ENCODE measurements around the gene UGT1A5. TPM values are rescaled to one million over a fixed set of nuclear protein-coding genes. Genes with fewer than 3 reads are reported as not detected.

UGT1A5 gene
- polyA plus RNA-seq, 1 of the 3 experiments (the other 2 are of a cell fraction): not detected

- Histone ChIP-seq H3K27me3 (ENCODE audit: insufficient read depth) (no peaks in the 10 kb centered on the region), H3K27ac (ENCODE audit: low read depth in 2 of 2, low read length in 1 of 2) (no peak overlapping the region), H3K4me3 (ENCODE audit: low read depth in 2 of 2, low read length in 1 of 2) (no peak overlapping the region), H3K36me3 (replicated peaks in 1 of 2; ENCODE audit: control insufficient read depth in 1 of 2, insufficient read depth in 2 of 2, low read length in 1 of 2) (no peaks in the 10 kb centered on the region), H3K9me2 (no peaks in the 10 kb centered on the region), H2AFZ (ENCODE audit: low read depth) (no peak overlapping the region), H3F3A (replicated peaks; ENCODE audit: insufficient read depth) (no peaks in the 10 kb centered on the region), H3K9me3 (no peaks in the 10 kb centered on the region; the same call in 1 of the 2 replicates), H3K79me2 (ENCODE audit: insufficient read depth) (no peaks in the 10 kb centered on the region), H3K9ac (no peak overlapping the region), H4K20me1 (ENCODE audit: insufficient read depth) (no peaks in the 10 kb centered on the region), H3K4me2 (no peak overlapping the region), H3K4me1 (ENCODE audit: control insufficient read depth in 1 of 2, insufficient read depth in 2 of 2, low read depth in 1 of 2, low read length in 1 of 2) (no peaks in the 10 kb centered on the region)
- no peak for TF ChIP-seq CHD2 (IDR thresholded peaks at IDR 0.05; ENCODE audit: low read length, partially characterized antibody)
- no peak for TF ChIP-seq RXRA (IDR thresholded peaks at IDR 0.05; ENCODE audit: borderline replicate concordance, low read depth)
- TF ChIP-seq CTCF (IDR thresholded peaks at IDR 0.05): no peak
- TF ChIP-seq RAD21 (IDR thresholded peaks at IDR 0.05; ENCODE audit: low read length): no peak
- TF ChIP-seq IRF3 (IDR thresholded peaks at IDR 0.05; ENCODE audit: low read depth, low read length): no peak
- no peak for TF ChIP-seq USF1 (IDR thresholded peaks at IDR 0.05; ENCODE audit: borderline replicate concordance, low read depth)
- no peak for TF ChIP-seq NRF1 (IDR thresholded peaks at IDR 0.05; ENCODE audit: low read depth, low read length)
- ChIA-PET CTCF (no interaction called here), POLR2A (no interaction called here)
- WGBS (ENCODE audit: low lambda C conversion rate): 38% methylated on average over 3 of the region's 3 CpGs
- no peak for DNase-seq
These were observed 89.6 kb downstream of the UGT1A5 start for GRCh38 chr2:233802132-233802815.

- WGBS (ENCODE audit: low lambda C conversion rate): 10% methylated on average over 1 of the region's 2 CpGs
- Histone ChIP-seq H3K4me3 (ENCODE audit: low read depth in 2 of 2, low read length in 1 of 2) (no peak overlapping the region), H3K4me2 (no peak overlapping the region), H3K36me3 (replicated peaks in 1 of 2; ENCODE audit: control insufficient read depth in 1 of 2, insufficient read depth in 2 of 2, low read length in 1 of 2) (no peaks in the 10 kb centered on the region), H3K27ac (ENCODE audit: low read depth in 2 of 2, low read length in 1 of 2) (no peak overlapping the region), H3K9me2 (no peaks in the 10 kb centered on the region), H3K4me1 (ENCODE audit: control insufficient read depth in 1 of 2, insufficient read depth in 2 of 2, low read depth in 1 of 2, low read length in 1 of 2) (no peaks in the 10 kb centered on the region), H3F3A (replicated peaks; ENCODE audit: insufficient read depth) (no peaks in the 10 kb centered on the region), H2AFZ (ENCODE audit: low read depth) (no peak overlapping the region), H3K9me3 (no peaks in the 10 kb centered on the region; the same call in 1 of the 2 replicates), H3K9ac (no peak overlapping the region), H3K79me2 (ENCODE audit: insufficient read depth) (no peaks in the 10 kb centered on the region), H4K20me1 (ENCODE audit: insufficient read depth) (no peaks in the 10 kb centered on the region), H3K27me3 (ENCODE audit: insufficient read depth) (no peaks in the 10 kb centered on the region)
- ChIA-PET POLR2A (no interaction called here), CTCF (interaction anchor here (0.9 kb wide), 1 partner anchor 16 kb away, joined by 3 read pairs; no protein-coding TSS in a partner anchor)
- DNase-seq: no peak
- TF ChIP-seq REST (IDR thresholded peaks at IDR 0.05; ENCODE audit: low read depth, low read length) (no peak), PBX3 (IDR thresholded peaks at IDR 0.05) (no peak), MAX (IDR thresholded peaks at IDR 0.05; ENCODE audit: low read depth) (no peak), USF2 (IDR thresholded peaks at IDR 0.05; ENCODE audit: borderline replicate concordance, low read depth, low read length) (no peak), TAF1 (IDR thresholded peaks at IDR 0.05; ENCODE audit: borderline replicate concordance, low read depth, low read length) (no peak), TCF12 (IDR thresholded peaks at IDR 0.05) (no peak), MXI1 (IDR thresholded peaks at IDR 0.05; ENCODE audit: low read depth, low read length) (no peak), SIN3A (IDR thresholded peaks at IDR 0.05; ENCODE audit: borderline replicate concordance, low read depth, low read length) (no peak), RXRA (IDR thresholded peaks at IDR 0.05; ENCODE audit: borderline replicate concordance, low read depth) (no peak)
These were observed 90.7 kb downstream of the UGT1A5 start for GRCh38 chr2:233803292-233803911.
